ENCODE results near the gene FNTB. TPM values are rescaled to one million over a fixed set of nuclear protein-coding genes. Genes with fewer than 3 reads are reported as not detected.
A peak's percentile ranks its signal among the peaks of the same experiment; 100 is the strongest.

The FNTB gene
- total and polyA plus RNA-seq, 2 of the 13 experiments (the other 11 are each of a cell fraction or from before 2014, with no cell fraction given) = 23.6 to 28.5 TPM

DNA sequence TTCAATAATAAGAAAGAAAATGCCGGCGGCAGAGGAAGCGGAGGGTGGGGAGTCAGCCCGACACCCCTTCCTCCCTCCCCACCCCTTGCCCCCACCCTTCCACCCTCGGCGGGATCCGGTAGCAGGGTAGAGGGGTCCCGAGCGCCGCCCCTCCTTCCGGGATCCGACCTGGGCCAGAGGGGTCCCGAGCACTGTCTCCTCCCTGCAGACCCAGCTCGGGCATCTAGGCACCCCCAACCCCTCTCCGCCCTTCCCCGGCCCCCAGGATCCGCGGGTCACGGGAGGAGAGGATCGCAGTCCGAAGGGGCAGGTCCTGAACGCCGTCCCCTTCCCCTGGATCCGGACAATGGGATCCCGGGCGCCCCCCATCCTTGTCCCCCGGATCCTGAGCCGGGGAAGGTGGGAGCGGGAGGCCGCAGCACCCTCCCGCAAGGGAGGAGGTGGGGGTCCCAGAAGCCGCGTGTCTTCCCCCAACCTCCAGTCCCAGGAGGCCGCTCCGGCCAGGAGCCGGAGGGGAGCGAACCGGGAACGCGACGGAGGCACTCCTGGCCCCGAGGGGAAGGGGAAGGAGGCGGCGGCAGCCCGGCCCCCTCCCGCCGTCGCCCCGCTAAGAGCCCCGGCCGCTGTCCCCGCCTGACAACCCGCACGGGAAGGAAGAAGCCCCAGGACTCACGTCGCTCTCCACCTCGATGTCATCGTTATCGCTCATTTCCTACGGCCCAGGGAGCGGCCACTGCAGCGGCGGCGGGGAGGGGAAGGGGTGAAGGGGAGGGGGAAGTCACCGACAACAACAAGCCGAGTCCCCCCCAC is 115.1 kb downstream of the FNTB start (continued):
- TF ChIP-seq, protein P1, sequence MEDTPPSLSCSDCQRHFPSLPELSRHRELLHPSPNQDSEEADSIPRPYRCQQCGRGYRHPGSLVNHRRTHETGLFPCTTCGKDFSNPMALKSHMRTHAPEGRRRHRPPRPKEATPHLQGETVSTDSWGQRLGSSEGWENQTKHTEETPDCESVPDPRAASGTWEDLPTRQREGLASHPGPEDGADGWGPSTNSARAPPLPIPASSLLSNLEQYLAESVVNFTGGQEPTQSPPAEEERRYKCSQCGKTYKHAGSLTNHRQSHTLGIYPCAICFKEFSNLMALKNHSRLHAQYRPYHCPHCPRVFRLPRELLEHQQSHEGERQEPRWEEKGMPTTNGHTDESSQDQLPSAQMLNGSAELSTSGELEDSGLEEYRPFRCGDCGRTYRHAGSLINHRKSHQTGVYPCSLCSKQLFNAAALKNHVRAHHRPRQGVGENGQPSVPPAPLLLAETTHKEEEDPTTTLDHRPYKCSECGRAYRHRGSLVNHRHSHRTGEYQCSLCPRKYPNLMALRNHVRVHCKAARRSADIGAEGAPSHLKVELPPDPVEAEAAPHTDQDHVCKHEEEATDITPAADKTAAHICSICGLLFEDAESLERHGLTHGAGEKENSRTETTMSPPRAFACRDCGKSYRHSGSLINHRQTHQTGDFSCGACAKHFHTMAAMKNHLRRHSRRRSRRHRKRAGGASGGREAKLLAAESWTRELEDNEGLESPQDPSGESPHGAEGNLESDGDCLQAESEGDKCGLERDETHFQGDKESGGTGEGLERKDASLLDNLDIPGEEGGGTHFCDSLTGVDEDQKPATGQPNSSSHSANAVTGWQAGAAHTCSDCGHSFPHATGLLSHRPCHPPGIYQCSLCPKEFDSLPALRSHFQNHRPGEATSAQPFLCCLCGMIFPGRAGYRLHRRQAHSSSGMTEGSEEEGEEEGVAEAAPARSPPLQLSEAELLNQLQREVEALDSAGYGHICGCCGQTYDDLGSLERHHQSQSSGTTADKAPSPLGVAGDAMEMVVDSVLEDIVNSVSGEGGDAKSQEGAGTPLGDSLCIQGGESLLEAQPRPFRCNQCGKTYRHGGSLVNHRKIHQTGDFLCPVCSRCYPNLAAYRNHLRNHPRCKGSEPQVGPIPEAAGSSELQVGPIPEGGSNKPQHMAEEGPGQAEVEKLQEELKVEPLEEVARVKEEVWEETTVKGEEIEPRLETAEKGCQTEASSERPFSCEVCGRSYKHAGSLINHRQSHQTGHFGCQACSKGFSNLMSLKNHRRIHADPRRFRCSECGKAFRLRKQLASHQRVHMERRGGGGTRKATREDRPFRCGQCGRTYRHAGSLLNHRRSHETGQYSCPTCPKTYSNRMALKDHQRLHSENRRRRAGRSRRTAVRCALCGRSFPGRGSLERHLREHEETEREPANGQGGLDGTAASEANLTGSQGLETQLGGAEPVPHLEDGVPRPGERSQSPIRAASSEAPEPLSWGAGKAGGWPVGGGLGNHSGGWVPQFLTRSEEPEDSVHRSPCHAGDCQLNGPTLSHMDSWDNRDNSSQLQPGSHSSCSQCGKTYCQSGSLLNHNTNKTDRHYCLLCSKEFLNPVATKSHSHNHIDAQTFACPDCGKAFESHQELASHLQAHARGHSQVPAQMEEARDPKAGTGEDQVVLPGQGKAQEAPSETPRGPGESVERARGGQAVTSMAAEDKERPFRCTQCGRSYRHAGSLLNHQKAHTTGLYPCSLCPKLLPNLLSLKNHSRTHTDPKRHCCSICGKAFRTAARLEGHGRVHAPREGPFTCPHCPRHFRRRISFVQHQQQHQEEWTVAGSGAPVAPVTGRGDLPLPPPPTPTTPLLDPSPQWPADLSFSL (CRISPR knock-in tag; IDR thresholded peaks at IDR 0.05) = peak; percentile 50; the same call in 1 of the 2 replicates
- TF ChIP-seq ARNTL (CRISPR knock-in tag; IDR thresholded peaks at IDR 0.05) (0 out of 2 replicates have a peak, but pooled peaks have one; percentile 36), ZNF746 (CRISPR knock-in tag; IDR thresholded peaks at IDR 0.05) (no peak), HDAC1 (CRISPR knock-in tag; IDR thresholded peaks at IDR 0.05) (peak; percentile 55), EEA1 (CRISPR knock-in tag; IDR thresholded peaks at IDR 0.05; ENCODE audit: borderline replicate concordance) (0 out of 2 replicates have a peak, but pooled peaks have one; percentile 66), ZNF670 (CRISPR knock-in tag; IDR thresholded peaks at IDR 0.05; ENCODE audit: borderline replicate concordance) (0 out of 2 replicates have a peak, but pooled peaks have one; percentile 61), SPEN (CRISPR knock-in tag; IDR thresholded peaks at IDR 0.05; ENCODE audit: low read depth) (peak; percentile 37), ZFAT (CRISPR knock-in tag; conservative IDR thresholded peaks at IDR 0.05) (no peak), TOPORS (CRISPR knock-in tag; IDR thresholded peaks at IDR 0.05) (0 out of 2 replicates have a peak, but pooled peaks have one; percentile 43)
- TF ChIP-seq, protein P2, sequence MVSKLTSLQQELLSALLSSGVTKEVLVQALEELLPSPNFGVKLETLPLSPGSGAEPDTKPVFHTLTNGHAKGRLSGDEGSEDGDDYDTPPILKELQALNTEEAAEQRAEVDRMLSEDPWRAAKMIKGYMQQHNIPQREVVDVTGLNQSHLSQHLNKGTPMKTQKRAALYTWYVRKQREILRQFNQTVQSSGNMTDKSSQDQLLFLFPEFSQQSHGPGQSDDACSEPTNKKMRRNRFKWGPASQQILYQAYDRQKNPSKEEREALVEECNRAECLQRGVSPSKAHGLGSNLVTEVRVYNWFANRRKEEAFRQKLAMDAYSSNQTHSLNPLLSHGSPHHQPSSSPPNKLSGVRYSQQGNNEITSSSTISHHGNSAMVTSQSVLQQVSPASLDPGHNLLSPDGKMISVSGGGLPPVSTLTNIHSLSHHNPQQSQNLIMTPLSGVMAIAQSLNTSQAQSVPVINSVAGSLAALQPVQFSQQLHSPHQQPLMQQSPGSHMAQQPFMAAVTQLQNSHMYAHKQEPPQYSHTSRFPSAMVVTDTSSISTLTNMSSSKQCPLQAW (CRISPR knock-in tag; IDR thresholded peaks at IDR 0.05) = 0 out of 2 replicates have a peak, but pooled peaks have one; percentile 18
- TF ChIP-seq, protein P3, sequence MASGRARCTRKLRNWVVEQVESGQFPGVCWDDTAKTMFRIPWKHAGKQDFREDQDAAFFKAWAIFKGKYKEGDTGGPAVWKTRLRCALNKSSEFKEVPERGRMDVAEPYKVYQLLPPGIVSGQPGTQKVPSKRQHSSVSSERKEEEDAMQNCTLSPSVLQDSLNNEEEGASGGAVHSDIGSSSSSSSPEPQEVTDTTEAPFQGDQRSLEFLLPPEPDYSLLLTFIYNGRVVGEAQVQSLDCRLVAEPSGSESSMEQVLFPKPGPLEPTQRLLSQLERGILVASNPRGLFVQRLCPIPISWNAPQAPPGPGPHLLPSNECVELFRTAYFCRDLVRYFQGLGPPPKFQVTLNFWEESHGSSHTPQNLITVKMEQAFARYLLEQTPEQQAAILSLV (CRISPR knock-in tag; IDR thresholded peaks at IDR 0.05; ENCODE audit: borderline replicate concordance) = peak; percentile 35; the same call in 1 of the 2 replicates
- TF ChIP-seq, protein P4, sequence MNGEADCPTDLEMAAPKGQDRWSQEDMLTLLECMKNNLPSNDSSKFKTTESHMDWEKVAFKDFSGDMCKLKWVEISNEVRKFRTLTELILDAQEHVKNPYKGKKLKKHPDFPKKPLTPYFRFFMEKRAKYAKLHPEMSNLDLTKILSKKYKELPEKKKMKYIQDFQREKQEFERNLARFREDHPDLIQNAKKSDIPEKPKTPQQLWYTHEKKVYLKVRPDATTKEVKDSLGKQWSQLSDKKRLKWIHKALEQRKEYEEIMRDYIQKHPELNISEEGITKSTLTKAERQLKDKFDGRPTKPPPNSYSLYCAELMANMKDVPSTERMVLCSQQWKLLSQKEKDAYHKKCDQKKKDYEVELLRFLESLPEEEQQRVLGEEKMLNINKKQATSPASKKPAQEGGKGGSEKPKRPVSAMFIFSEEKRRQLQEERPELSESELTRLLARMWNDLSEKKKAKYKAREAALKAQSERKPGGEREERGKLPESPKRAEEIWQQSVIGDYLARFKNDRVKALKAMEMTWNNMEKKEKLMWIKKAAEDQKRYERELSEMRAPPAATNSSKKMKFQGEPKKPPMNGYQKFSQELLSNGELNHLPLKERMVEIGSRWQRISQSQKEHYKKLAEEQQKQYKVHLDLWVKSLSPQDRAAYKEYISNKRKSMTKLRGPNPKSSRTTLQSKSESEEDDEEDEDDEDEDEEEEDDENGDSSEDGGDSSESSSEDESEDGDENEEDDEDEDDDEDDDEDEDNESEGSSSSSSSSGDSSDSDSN (CRISPR knock-in tag; IDR thresholded peaks at IDR 0.05) = peak; percentile 34; the same call in 1 of the 2 replicates
- TF ChIP-seq, protein P5, sequence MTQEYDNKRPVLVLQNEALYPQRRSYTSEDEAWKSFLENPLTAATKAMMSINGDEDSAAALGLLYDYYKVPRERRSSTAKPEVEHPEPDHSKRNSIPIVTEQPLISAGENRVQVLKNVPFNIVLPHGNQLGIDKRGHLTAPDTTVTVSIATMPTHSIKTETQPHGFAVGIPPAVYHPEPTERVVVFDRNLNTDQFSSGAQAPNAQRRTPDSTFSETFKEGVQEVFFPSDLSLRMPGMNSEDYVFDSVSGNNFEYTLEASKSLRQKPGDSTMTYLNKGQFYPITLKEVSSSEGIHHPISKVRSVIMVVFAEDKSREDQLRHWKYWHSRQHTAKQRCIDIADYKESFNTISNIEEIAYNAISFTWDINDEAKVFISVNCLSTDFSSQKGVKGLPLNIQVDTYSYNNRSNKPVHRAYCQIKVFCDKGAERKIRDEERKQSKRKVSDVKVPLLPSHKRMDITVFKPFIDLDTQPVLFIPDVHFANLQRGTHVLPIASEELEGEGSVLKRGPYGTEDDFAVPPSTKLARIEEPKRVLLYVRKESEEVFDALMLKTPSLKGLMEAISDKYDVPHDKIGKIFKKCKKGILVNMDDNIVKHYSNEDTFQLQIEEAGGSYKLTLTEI (CRISPR knock-in tag; conservative IDR thresholded peaks at IDR 0.05) = no peak
